Loucy (cell line): ENCODE data around the gene OR2F1.

Source experiments
- H2AFZ ChIP-seq: fragments of 200-600 bp; sonication (generic); 2 replicates; pipeline ENCODE4 v1.6.0; 2016; ENCODE audit warnings: antibody characterized with exemption, mild to moderate bottlenecking, low read length, moderate library complexity
- H3F3A ChIP-seq: fragments of 200-600 bp; 2 replicates; pipeline ENCODE4 v1.6.0; 2016; ENCODE audit warnings: antibody characterized with exemption, low read depth, mild to moderate bottlenecking
- H3K27me3 ChIP-seq: fragments of 200-600 bp; sonication (generic); 2 replicates; pipeline ENCODE4 v1.6.1; 2014; ENCODE audit warnings: low read length, mild to moderate bottlenecking; ENCODE audit not compliant: insufficient read depth, poor library complexity, severe bottlenecking
- H3K36me3 ChIP-seq: fragments of 200-600 bp; sonication (generic); 2 replicates; pipeline ENCODE4 v1.6.1; 2016; ENCODE audit warnings: low read length; ENCODE audit not compliant: insufficient read depth
- H3K4me1 ChIP-seq: fragments of 200-600 bp; sonication (generic); 2 replicates; pipeline ENCODE4 v1.5.1; 2014; ENCODE audit warnings: low read length, mild to moderate bottlenecking; ENCODE audit not compliant: insufficient read depth, poor library complexity, severe bottlenecking
- H3K4me2 ChIP-seq: fragments of 200-600 bp; sonication (generic); 2 replicates; pipeline ENCODE4 v1.6.0; 2014; ENCODE audit warnings: antibody characterized with exemption, low read length, low read depth, mild to moderate bottlenecking; ENCODE audit not compliant: poor library complexity, severe bottlenecking
- H3K4me3 ChIP-seq: fragments of 200-600 bp; sonication (generic); 2 replicates; pipeline ENCODE4 v1.5.1; 2014; ENCODE audit warnings: low read length, mild to moderate bottlenecking, mixed read lengths; ENCODE audit not compliant: poor library complexity, severe bottlenecking
- H3K79me2 ChIP-seq: fragments of 200-600 bp; sonication (generic); 2 replicates; pipeline ENCODE4 v1.6.1; 2014; ENCODE audit warnings: low read length; ENCODE audit not compliant: insufficient read depth
- H3K9ac ChIP-seq: fragments of 200-600 bp; sonication (generic); 2 replicates; pipeline ENCODE4 v1.6.0; 2014; ENCODE audit warnings: mild to moderate bottlenecking, low read depth, low read length, moderate library complexity; ENCODE audit not compliant: poor library complexity, severe bottlenecking
- H3K9me2 ChIP-seq: fragments of 200-600 bp; sonication (generic); replicated peaks from 2 replicates; pipeline ENCODE4 v1.6.1; 2016; ENCODE audit warnings: low read depth, low read length, mixed read lengths
- H3K9me3 ChIP-seq: fragments of 200-600 bp; sonication (generic); 2 replicates; pipeline ENCODE4 v1.6.1; 2014; ENCODE audit warnings: mild to moderate bottlenecking, antibody characterized with exemption, low read length, low read depth; ENCODE audit not compliant: insufficient read depth
- H4K20me1 ChIP-seq: fragments of 200-600 bp; sonication (generic); 2 replicates; pipeline ENCODE4 v1.6.0; 2014; ENCODE audit warnings: antibody characterized with exemption, low read length, mild to moderate bottlenecking; ENCODE audit not compliant: insufficient read depth, poor library complexity, severe bottlenecking
- EZH2phosphoT487 ChIP-seq: fragments of 200-600 bp; IDR thresholded peaks from 2 replicates; pipeline ENCODE4 v1.6.1; 2018; ENCODE audit warnings: antibody characterized with exemption, mild to moderate bottlenecking, moderate library complexity, borderline replicate concordance
- TF ChIP-seq, protein P1 (sequence below): fragments of 200-600 bp; sonication (generic); conservative IDR thresholded peaks from 2 replicates; pipeline ENCODE4 v1.5.1; 2014; ENCODE audit warnings: mild to moderate bottlenecking, antibody characterized with exemption, low read length

OR2F1 gene

DNA sequence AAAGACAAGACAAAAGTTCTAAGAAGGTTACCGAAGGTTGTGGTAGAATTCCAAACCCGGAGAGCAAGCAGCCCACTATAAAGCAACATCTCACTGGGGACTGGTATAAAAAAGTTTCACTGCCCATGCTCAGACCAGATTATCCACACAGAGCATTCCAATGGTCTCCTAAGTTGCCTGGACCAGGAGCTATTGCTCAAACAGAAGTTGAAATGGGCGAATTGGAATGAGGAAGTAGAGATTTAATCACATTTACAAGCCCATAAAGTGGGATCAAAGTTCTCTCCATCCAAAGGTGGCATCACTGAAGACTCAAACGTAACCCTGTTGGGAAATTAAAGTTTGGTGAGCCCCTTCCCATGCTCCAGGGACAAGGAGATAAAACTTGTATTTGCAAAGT is 19.8 kb downstream of the OR2F1 start:
- H4K20me1 ChIP-seq, result no peaks in the 10 kb centered on the region
- no peak overlapping the region for H3K9ac ChIP-seq
- no peak overlapping the region for H3K4me3 ChIP-seq
- TF ChIP-seq, protein P1, sequence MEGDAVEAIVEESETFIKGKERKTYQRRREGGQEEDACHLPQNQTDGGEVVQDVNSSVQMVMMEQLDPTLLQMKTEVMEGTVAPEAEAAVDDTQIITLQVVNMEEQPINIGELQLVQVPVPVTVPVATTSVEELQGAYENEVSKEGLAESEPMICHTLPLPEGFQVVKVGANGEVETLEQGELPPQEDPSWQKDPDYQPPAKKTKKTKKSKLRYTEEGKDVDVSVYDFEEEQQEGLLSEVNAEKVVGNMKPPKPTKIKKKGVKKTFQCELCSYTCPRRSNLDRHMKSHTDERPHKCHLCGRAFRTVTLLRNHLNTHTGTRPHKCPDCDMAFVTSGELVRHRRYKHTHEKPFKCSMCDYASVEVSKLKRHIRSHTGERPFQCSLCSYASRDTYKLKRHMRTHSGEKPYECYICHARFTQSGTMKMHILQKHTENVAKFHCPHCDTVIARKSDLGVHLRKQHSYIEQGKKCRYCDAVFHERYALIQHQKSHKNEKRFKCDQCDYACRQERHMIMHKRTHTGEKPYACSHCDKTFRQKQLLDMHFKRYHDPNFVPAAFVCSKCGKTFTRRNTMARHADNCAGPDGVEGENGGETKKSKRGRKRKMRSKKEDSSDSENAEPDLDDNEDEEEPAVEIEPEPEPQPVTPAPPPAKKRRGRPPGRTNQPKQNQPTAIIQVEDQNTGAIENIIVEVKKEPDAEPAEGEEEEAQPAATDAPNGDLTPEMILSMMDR, result no peak
- no peak for TF ChIP-seq EZH2phosphoT487
- H3K4me1 ChIP-seq, result no peaks in the 10 kb centered on the region
- H3K9me2 ChIP-seq, result no peaks in the 10 kb centered on the region
- H3K27me3 ChIP-seq, result no peaks in the 10 kb centered on the region
- no peaks in the 10 kb centered on the region for H3K9me3 ChIP-seq
- no peaks in the 10 kb centered on the region for H3K36me3 ChIP-seq
- H3K79me2 ChIP-seq, result no peaks in the 10 kb centered on the region
- no peak overlapping the region for H2AFZ ChIP-seq
- H3K4me2 ChIP-seq, result no peak overlapping the region
- H3F3A ChIP-seq, result no peaks in the 10 kb centered on the region

GRCh38 chr7:143975617-143976016 is 21.0 kb downstream of the OR2F1 start:
- Histone ChIP-seq H3K27me3 (no peaks in the 10 kb centered on the region), H3K9me3 (no peaks in the 10 kb centered on the region), H3F3A (no peaks in the 10 kb centered on the region), H3K9me2 (no peaks in the 10 kb centered on the region), H3K4me2 (no peak overlapping the region), H3K9ac (no peak overlapping the region), H2AFZ (no peak overlapping the region), H3K36me3 (no peaks in the 10 kb centered on the region), H4K20me1 (no peaks in the 10 kb centered on the region), H3K4me1 (no peaks in the 10 kb centered on the region), H3K4me3 (no peak overlapping the region), H3K79me2 (no peaks in the 10 kb centered on the region)
- no peak for TF ChIP-seq EZH2phosphoT487
- TF ChIP-seq, protein P1, result no peak; the same call in 1 of the 2 replicates

DNA sequence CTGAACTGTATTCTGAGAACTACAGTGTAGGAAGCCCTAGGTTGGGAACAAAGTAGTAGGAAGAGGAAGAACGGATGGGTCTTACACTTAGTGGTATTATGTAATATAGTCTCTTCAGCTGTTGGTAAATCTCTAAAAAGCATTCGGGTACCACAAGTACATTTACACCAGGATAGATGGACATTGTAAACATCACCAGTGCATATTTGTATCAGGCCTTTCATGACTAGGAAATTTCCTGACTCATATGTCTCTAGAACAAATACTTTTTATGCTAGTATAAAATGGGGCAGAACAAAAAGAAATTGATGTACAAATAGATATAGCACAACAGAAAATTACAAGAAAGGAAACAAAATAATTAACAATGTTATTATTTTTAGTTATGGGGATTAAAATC is 23.9 kb downstream of the OR2F1 start:
- H3K4me3 ChIP-seq, result no peak overlapping the region
- H3K9me2 ChIP-seq, result no peaks in the 10 kb centered on the region
- H3K27me3 ChIP-seq, result no peaks in the 10 kb centered on the region
- H3K79me2 ChIP-seq, result no peaks in the 10 kb centered on the region
- H3K9ac ChIP-seq, result no peak overlapping the region
- no peaks in the 10 kb centered on the region for H3F3A ChIP-seq
- TF ChIP-seq, protein P1, result no peak
- TF ChIP-seq EZH2phosphoT487, result no peak
- no peak overlapping the region for H2AFZ ChIP-seq
- H4K20me1 ChIP-seq, result no peaks in the 10 kb centered on the region
- H3K36me3 ChIP-seq, result no peaks in the 10 kb centered on the region
- H3K4me1 ChIP-seq, result no peaks in the 10 kb centered on the region
- no peak overlapping the region for H3K4me2 ChIP-seq
- no peaks in the 10 kb centered on the region for H3K9me3 ChIP-seq
